Measurements from ENCODE around the gene PARD3B. TPM values are rescaled to one million over a fixed set of nuclear protein-coding genes. Genes with fewer than 3 reads are reported as not detected.

PARD3B gene
- total and polyA plus RNA-seq, 2 experiments from 2014 or later = 3.5 to 4.4 TPM

GRCh38 chr2:205657579-205657978 is 1112.3 kb downstream of the PARD3B start (continued):
- TF ChIP-seq ZNF462 (CRISPR knock-in tag; IDR thresholded peaks at IDR 0.05) = no peak

GRCh38 chr2:205658068-205658467 is 1112.8 kb downstream of the PARD3B start:
- H3K4me1 ChIP-seq (ENCODE audit: insufficient read depth) = no peaks in the 10 kb centered on the region
- Mint-ChIP-seq H3K4me3 (no peak overlapping the region), H3K4me1 (peaks cover 4% of the 10 kb centered on the region; the same call in 2 of the 3 replicates), H3K27me3 (ENCODE audit: insufficient read depth, low read depth, poor library complexity) (peaks cover under 1% of the 10 kb centered on the region), H3K9me3 (no peaks in the 10 kb centered on the region), H3K27ac (no peak overlapping the region), H3K36me3 (ENCODE audit: low read depth) (no peaks in the 10 kb centered on the region)
- H3K9me2 ChIP-seq (ENCODE audit: insufficient read depth) = peaks cover 17% of the 10 kb centered on the region; the same call in 1 of the 2 replicates
- no peak for ATAC-seq
- no peak for DNase-seq (ENCODE audit: low spot score)
- no peaks in the 10 kb centered on the region for H4K20me1 ChIP-seq (replicated peaks; ENCODE audit: insufficient read depth)
- no peak overlapping the region for H3K4me3 ChIP-seq
- H3K4me2 ChIP-seq = no peak overlapping the region
- no peak overlapping the region for H3K27ac ChIP-seq (ENCODE audit: low read depth)
- H3F3A ChIP-seq (replicated peaks; ENCODE audit: low read depth) = no peaks in the 10 kb centered on the region
- H3K27me3 ChIP-seq (ENCODE audit: insufficient read depth) = no peaks in the 10 kb centered on the region
- no peaks in the 10 kb centered on the region for H3K79me2 ChIP-seq (replicated peaks; ENCODE audit: insufficient read depth)
- no peak overlapping the region for H2AFZ ChIP-seq
- no peaks in the 10 kb centered on the region for H3K36me3 ChIP-seq (ENCODE audit: insufficient read depth)
- no peak for TF ChIP-seq POLR2AphosphoS5 (IDR thresholded peaks at IDR 0.05; ENCODE audit: low read depth)
- no peak for TF ChIP-seq NANOG (IDR thresholded peaks at IDR 0.05; ENCODE audit: borderline replicate concordance)
- no peak for TF ChIP-seq ZNF462 (CRISPR knock-in tag; IDR thresholded peaks at IDR 0.05)
- no peak for TF ChIP-seq EZH2 (IDR thresholded peaks at IDR 0.05; ENCODE audit: low read depth, unreplicated experiment)
- no peak for TF ChIP-seq EZH2phosphoT487 (IDR thresholded peaks at IDR 0.05; ENCODE audit: unreplicated experiment)
- no peak for TF ChIP-seq ZNF114 (CRISPR knock-in tag; IDR thresholded peaks at IDR 0.05)
